GM23338 (cell line): ENCODE measurements around the gene FHIP1B. TPM values are rescaled to one million over a fixed set of nuclear protein-coding genes. Genes with fewer than 3 reads are reported as not detected.

Experiments
- ATAC-seq: fragments of 200-7000 bp; cut with Tn5 transposase; 3 replicates; pipeline ENCODE4 v1.9.1; 2020
- DNase-seq: peaks from one replicate; pipeline ENCODE4 v3.0.0-alpha.2; 2015; ENCODE audit warnings: low spot score
- H2AFZ ChIP-seq: fragments of 200-600 bp; sonication (generic); 2 replicates; pipeline ENCODE4 v1.8.0; 2016; ENCODE audit warnings: antibody characterized with exemption, mild to moderate bottlenecking, moderate library complexity
- H3F3A ChIP-seq: fragments of 200-600 bp; sonication (generic); replicated peaks from 2 replicates; pipeline ENCODE4 v1.8.0; 2017; ENCODE audit warnings: antibody characterized with exemption, mixed run types, low read depth
- H3K27ac ChIP-seq: fragments of 200-600 bp; sonication (generic); 2 replicates; pipeline ENCODE4 v1.6.1; 2016; ENCODE audit warnings: low read depth
- H3K27me3 ChIP-seq: fragments of 200-600 bp; sonication (generic); 2 replicates; pipeline ENCODE4 v1.8.0; 2016; ENCODE audit warnings: mild to moderate bottlenecking, mixed run types, moderate library complexity; ENCODE audit not compliant: insufficient read depth
- H3K36me3 ChIP-seq: fragments of 200-600 bp; sonication (generic); 2 replicates; pipeline ENCODE4 v1.8.0; 2016; ENCODE audit warnings: mild to moderate bottlenecking; ENCODE audit not compliant: insufficient read depth
- H3K4me1 ChIP-seq: fragments of 200-600 bp; sonication (generic); 2 replicates; pipeline ENCODE4 v1.8.0; 2016; ENCODE audit warnings: mild to moderate bottlenecking, moderate library complexity; ENCODE audit not compliant: insufficient read depth
- H3K4me2 ChIP-seq: fragments of 200-600 bp; sonication (generic); 2 replicates; pipeline ENCODE4 v1.7.1; 2017; ENCODE audit warnings: mixed run types
- H3K4me3 ChIP-seq: fragments of 200-600 bp; sonication (generic); 2 replicates; pipeline ENCODE4 v1.6.1; 2016; ENCODE audit warnings: mixed run types
- H3K79me2 ChIP-seq: fragments of 200-600 bp; sonication (generic); replicated peaks from 2 replicates; pipeline ENCODE4 v1.8.0; 2017; ENCODE audit warnings: mild to moderate bottlenecking; ENCODE audit not compliant: insufficient read depth
- H3K9me2 ChIP-seq: fragments of 200-600 bp; sonication (generic); 2 replicates; pipeline ENCODE4 v1.8.0; 2017; ENCODE audit not compliant: insufficient read depth
- H4K20me1 ChIP-seq: fragments of 200-600 bp; sonication (generic); replicated peaks from 2 replicates; pipeline ENCODE4 v1.8.0; 2017; ENCODE audit warnings: mild to moderate bottlenecking; ENCODE audit not compliant: insufficient read depth
- H3K27ac Mint-ChIP-seq: 2 replicates; pipeline ENCODE4 v1.8.0; 2020; ENCODE audit warnings: inconsistent platforms, mild to moderate bottlenecking, moderate library complexity, mixed read lengths
- H3K27me3 Mint-ChIP-seq: 3 replicates; pipeline ENCODE4 v1.8.0; 2022; ENCODE audit warnings: low read depth, mild to moderate bottlenecking, moderate library complexity, mixed read lengths, inconsistent platforms; ENCODE audit not compliant: insufficient read depth, poor library complexity
- H3K36me3 Mint-ChIP-seq: 3 replicates; pipeline ENCODE4 v1.8.0; 2021; ENCODE audit warnings: low read depth, mild to moderate bottlenecking, inconsistent platforms, moderate library complexity, mixed read lengths
- H3K4me1 Mint-ChIP-seq: 3 replicates; pipeline ENCODE4 v1.8.0; 2020; ENCODE audit warnings: mild to moderate bottlenecking, inconsistent platforms, mixed read lengths
- H3K4me3 Mint-ChIP-seq: 3 replicates; pipeline ENCODE4 v1.8.0; 2021; ENCODE audit warnings: moderate library complexity, mild to moderate bottlenecking, inconsistent platforms, mixed read lengths
- H3K9me3 Mint-ChIP-seq: 3 replicates; pipeline ENCODE4 v1.8.0; 2020; ENCODE audit warnings: moderate library complexity, mild to moderate bottlenecking, inconsistent platforms, mixed read lengths
- CREB1 ChIP-seq: fragments of 250-450 bp; sonication (Bioruptor Pico); IDR thresholded peaks from 2 replicates; pipeline ENCODE4 v1.5.0; 2020; ENCODE audit warnings: low read depth, mild to moderate bottlenecking, moderate library complexity
- CTCF ChIP-seq, 2 experiments: fragments of 200-600 bp in 1 of 2; sonication (generic) in 1 of 2; conservative IDR thresholded peaks; 2 replicates each; pipeline versions ENCODE4 v1.5.1 to v1.6.1; 2016 to 2017; ENCODE audit warnings: antibody characterized with exemption in 2 of 2, low read depth in 2 of 2, mild to moderate bottlenecking in 2 of 2, moderate library complexity in 1 of 2
- ETS1 ChIP-seq: IDR thresholded peaks from 2 replicates; pipeline ENCODE4 v1.6.1; 2016; ENCODE audit warnings: antibody characterized with exemption
- EZH2 ChIP-seq: fragments of 200-600 bp; sonication (generic); IDR thresholded peaks from one replicate; pipeline ENCODE4 v1.8.0; 2017; ENCODE audit warnings: antibody characterized with exemption, mild to moderate bottlenecking, low read depth; ENCODE audit not compliant: unreplicated experiment
- EZH2phosphoT487 ChIP-seq: fragments of 200-600 bp; sonication (generic); IDR thresholded peaks from one replicate; pipeline ENCODE4 v1.8.1; 2018; ENCODE audit warnings: antibody characterized with exemption; ENCODE audit not compliant: unreplicated experiment
- JUNB ChIP-seq: IDR thresholded peaks from one replicate; pipeline ENCODE4 v1.6.1; 2016; ENCODE audit warnings: antibody characterized with exemption; ENCODE audit not compliant: unreplicated experiment
- NANOG ChIP-seq: IDR thresholded peaks from 2 replicates; pipeline ENCODE4 v1.6.1; 2016; ENCODE audit warnings: antibody characterized with exemption, borderline replicate concordance
- POLR2AphosphoS5 ChIP-seq: IDR thresholded peaks from 2 replicates; pipeline ENCODE4 v1.6.1; 2016; ENCODE audit warnings: antibody characterized with exemption, low read depth
- REST ChIP-seq: IDR thresholded peaks from one replicate; pipeline ENCODE4 v1.6.1; 2018; ENCODE audit warnings: antibody characterized with exemption; ENCODE audit not compliant: unreplicated experiment
- STAT1 ChIP-seq: IDR thresholded peaks from one replicate; pipeline ENCODE4 v1.6.1; 2016; ENCODE audit warnings: antibody characterized with exemption; ENCODE audit not compliant: unreplicated experiment
- ZNF114 ChIP-seq: fragments of 250-450 bp; sonication (Bioruptor Pico); IDR thresholded peaks from 2 replicates; pipeline ENCODE4 v1.5.0; 2020; ENCODE audit warnings: mild to moderate bottlenecking, moderate library complexity
- ZNF331 ChIP-seq: fragments of 250-450 bp; sonication (Bioruptor Pico); IDR thresholded peaks from 2 replicates; pipeline ENCODE4 v1.5.0; 2020; ENCODE audit warnings: low read depth, mild to moderate bottlenecking, moderate library complexity
- ZNF462 ChIP-seq: fragments of 250-450 bp; sonication (Bioruptor Pico); IDR thresholded peaks from 2 replicates; pipeline ENCODE4 v1.5.0; 2020; ENCODE audit warnings: mild to moderate bottlenecking, moderate library complexity
- polyA plus RNA-seq: library from polyadenylated mRNA; unstranded; fragments of >200 nt; fragmentation: Nextera tagmentation; extraction: Ambion mirVana; gene quantifications from 2 replicates; pipeline ENCODE4 v1.2.1, GENCODE V29; 2016
- total RNA-seq: library from RNA; depleted of rRNA; stranded (reverse); fragments of >200 nt; shearing (Covaris generic); gene quantifications from 2 replicates; pipeline ENCODE4 v1.2.3, GENCODE V29; 2014

FHIP1B gene
- total and polyA plus RNA-seq, 2 experiments from 2014 or later = 10.3 to 34.5 TPM

- Mint-ChIP-seq H3K27ac (no peak overlapping the region), H3K36me3 (no peaks in the 10 kb centered on the region), H3K9me3 (no peaks in the 10 kb centered on the region), H3K27me3 (peaks cover 2% of the 10 kb centered on the region), H3K4me3 (no peak overlapping the region), H3K4me1 (peaks cover 8% of the 10 kb centered on the region)
- DNase-seq (no peak), ATAC-seq (no peak)
- Histone ChIP-seq H3K36me3 (no peaks in the 10 kb centered on the region), H3K79me2 (no peaks in the 10 kb centered on the region), H3F3A (no peaks in the 10 kb centered on the region), H3K27me3 (no peaks in the 10 kb centered on the region), H3K9me2 (no peaks in the 10 kb centered on the region), H2AFZ (no peak overlapping the region), H4K20me1 (peaks cover 5% of the 10 kb centered on the region; the same call in 1 of the 2 replicates), H3K4me1 (peaks cover 7% of the 10 kb centered on the region; the same call in 1 of the 2 replicates), H3K4me2 (no peak overlapping the region), H3K27ac (no peak overlapping the region), H3K4me3 (no peak overlapping the region)
- TF ChIP-seq EZH2phosphoT487 (no peak), CREB1 (CRISPR knock-in tag) (no peak), POLR2AphosphoS5 (no peak), STAT1 (no peak), ZNF114 (CRISPR knock-in tag) (no peak), JUNB (no peak), REST (no peak), ETS1 (no peak), CTCF (conservative IDR thresholded peaks at IDR 0.05; ENCODE audit: low read depth in 2 of 2) (no peak), ZNF462 (CRISPR knock-in tag) (no peak), EZH2 (no peak), ZNF331 (CRISPR knock-in tag) (no peak), NANOG (no peak)
Observed at GRCh38 chr11:6202041-6202440, 32.4 kb downstream of the FHIP1B start.
